ENCODE results near the gene PTPRR.

DNA sequence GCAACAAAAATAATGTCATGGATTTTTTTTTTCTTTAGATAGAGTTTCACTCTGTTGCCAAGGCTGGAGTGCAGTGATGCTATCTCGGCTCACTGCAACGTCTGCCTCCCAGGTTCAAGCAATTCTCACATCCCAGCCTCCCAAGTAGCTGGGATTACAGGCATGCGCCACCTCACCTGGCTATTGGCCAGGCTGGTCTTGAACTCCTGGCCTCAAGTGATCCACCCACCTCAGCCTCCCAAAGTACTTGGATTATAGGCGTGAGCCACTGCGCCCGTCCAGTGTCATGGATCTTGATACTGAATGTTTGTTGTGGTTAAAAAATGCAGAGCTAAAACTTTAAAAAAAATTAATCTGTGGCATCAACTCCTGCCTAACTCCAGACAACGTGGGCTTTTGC is 175.5 kb downstream of the PTPRR start:
- TF ChIP-seq, protein P1, sequence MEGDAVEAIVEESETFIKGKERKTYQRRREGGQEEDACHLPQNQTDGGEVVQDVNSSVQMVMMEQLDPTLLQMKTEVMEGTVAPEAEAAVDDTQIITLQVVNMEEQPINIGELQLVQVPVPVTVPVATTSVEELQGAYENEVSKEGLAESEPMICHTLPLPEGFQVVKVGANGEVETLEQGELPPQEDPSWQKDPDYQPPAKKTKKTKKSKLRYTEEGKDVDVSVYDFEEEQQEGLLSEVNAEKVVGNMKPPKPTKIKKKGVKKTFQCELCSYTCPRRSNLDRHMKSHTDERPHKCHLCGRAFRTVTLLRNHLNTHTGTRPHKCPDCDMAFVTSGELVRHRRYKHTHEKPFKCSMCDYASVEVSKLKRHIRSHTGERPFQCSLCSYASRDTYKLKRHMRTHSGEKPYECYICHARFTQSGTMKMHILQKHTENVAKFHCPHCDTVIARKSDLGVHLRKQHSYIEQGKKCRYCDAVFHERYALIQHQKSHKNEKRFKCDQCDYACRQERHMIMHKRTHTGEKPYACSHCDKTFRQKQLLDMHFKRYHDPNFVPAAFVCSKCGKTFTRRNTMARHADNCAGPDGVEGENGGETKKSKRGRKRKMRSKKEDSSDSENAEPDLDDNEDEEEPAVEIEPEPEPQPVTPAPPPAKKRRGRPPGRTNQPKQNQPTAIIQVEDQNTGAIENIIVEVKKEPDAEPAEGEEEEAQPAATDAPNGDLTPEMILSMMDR (IDR thresholded peaks at IDR 0.05): no peak
- TF ChIP-seq POLR2A (IDR thresholded peaks at IDR 0.05): no peak
